ENCODE measurements around the gene PDPK1. TPM values are rescaled to one million over a fixed set of nuclear protein-coding genes. Genes with fewer than 3 reads are reported as not detected.

PDPK1 gene
- total and polyA plus RNA-seq, 12 donors, result 23.9 to 69.7 (median 41.0) TPM

DNA sequence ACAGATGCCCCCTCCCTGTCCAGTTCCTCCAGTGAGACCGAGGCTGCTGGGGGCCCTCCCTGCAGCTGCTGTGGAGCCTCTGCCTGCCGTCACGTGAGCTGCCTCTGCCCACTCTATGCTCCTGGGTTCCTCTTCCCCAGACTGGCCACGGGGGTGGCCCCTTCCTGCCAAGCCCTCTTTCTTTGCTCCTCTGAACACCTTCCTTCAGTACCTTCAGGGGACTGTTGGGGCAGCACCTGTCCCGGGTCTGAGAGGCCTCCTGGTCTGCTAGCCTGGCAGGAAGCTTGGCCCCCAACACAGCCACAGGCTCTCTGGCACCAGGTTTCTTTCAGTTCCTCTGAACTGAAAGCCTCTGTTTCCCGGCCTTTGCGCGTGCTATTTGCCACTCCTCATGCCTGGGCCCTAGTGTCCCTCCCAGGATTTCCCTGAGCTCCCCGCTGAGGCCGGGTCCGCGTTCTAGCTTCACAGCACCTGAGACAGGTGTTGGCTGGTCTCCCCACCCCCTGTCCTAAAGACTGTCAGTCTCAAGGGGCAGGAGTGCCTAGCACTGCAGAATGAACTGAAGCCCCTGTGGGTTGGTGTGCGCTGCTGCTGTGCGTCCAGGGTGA is 30.7 kb upstream of the PDPK1 start:
- WGBS, 4 donors, result 66 to 84% (median 74%) methylated on average over 12 to 14 of the region's 14 CpGs
- DNase-seq, result peak in 1 of 7 donors; percentile 45
- peak overlapping the region in 3 of 5 donors; percentile 52 to 82 (median 71) for H3K27ac ChIP-seq
- peaks cover 0 to 19% of the 10 kb centered on the region in 2 donors for H3K4me1 ChIP-seq (replicated peaks in 1 of 2)
- no peak overlapping the region for H3K4me3 ChIP-seq
- H3K9me3 ChIP-seq (replicated peaks in 1 of 3), result no peaks in the 10 kb centered on the region
- H3K36me3 ChIP-seq (replicated peaks in 1 of 2), result no peaks in the 10 kb centered on the region
- no peaks in the 10 kb centered on the region for H3K27me3 ChIP-seq
- TF ChIP-seq CTCF (IDR thresholded peaks at IDR 0.05), result no peak
- intact Hi-C loops (cut with DNase I), result loop anchor here in 1 of 2 donors (10.0 kb wide), 1 partner anchor 82 kb away; the partner anchor contains the start of gene CCNF

- no peak for TF ChIP-seq CTCF (IDR thresholded peaks at IDR 0.05)
- no peak for TF ChIP-seq POLR2A (IDR thresholded peaks at IDR 0.05)
- H3K4me1 ChIP-seq (replicated peaks in 1 of 2), result peaks cover 0 to 16% of the 10 kb centered on the region in 2 donors
- intact Hi-C loops (cut with DNase I), result loop anchor here in 1 of 2 donors (10.0 kb wide), 1 partner anchor 83 kb away; the partner anchor contains the start of gene CCNF
- H3K9me3 ChIP-seq (replicated peaks in 1 of 3), result no peaks in the 10 kb centered on the region
- peak overlapping the region in 3 of 5 donors; percentile 52 to 82 (median 71) for H3K27ac ChIP-seq
- no peaks in the 10 kb centered on the region for H3K36me3 ChIP-seq (replicated peaks in 1 of 2)
- H3K27me3 ChIP-seq, result no peaks in the 10 kb centered on the region
- peak in 3 of 7 donors; percentile 47 to 75 (median 62) for DNase-seq
- H3K4me3 ChIP-seq, result no peak overlapping the region
- WGBS, 4 donors, result 81 to 89% (median 83%) methylated on average over 3 to 11 of the region's 11 CpGs
Measured at GRCh38 chr16:2507665-2508064, 30.2 kb upstream of the PDPK1 start.

GRCh38 chr16:2508722-2509400 is 29.0 kb upstream of the PDPK1 start:
- intact Hi-C loops (cut with DNase I), result loop anchor here in 1 of 2 donors (10.0 kb wide), 1 partner anchor 84 kb away; the partner anchor contains the start of gene CCNF
- H3K36me3 ChIP-seq (replicated peaks in 1 of 2), result no peaks in the 10 kb centered on the region
- H3K9me3 ChIP-seq (replicated peaks in 1 of 3), result no peaks in the 10 kb centered on the region
- 90% methylated on average over 14 to 18 of the region's 18 CpGs for WGBS, 4 donors
- no peak overlapping the region for H3K4me3 ChIP-seq
- TF ChIP-seq CTCF (IDR thresholded peaks at IDR 0.05) (no peak), POLR2A (IDR thresholded peaks at IDR 0.05) (no peak)
- H3K4me1 ChIP-seq (replicated peaks in 1 of 2), result peaks cover 0 to 16% of the 10 kb centered on the region in 2 donors
- H3K27ac ChIP-seq, result no peak overlapping the region
- no peak for DNase-seq
- no peaks in the 10 kb centered on the region for H3K27me3 ChIP-seq

- Histone ChIP-seq H3K4me3 (no peak overlapping the region), H3K9me3 (replicated peaks in 1 of 3) (no peaks in the 10 kb centered on the region), H3K27me3 (no peaks in the 10 kb centered on the region), H3K4me1 (replicated peaks in 1 of 2) (peaks cover 14 to 32% of the 10 kb centered on the region in 2 donors), H3K27ac (no peak overlapping the region), H3K36me3 (replicated peaks in 1 of 2) (no peaks in the 10 kb centered on the region)
- no peak for TF ChIP-seq CTCF (IDR thresholded peaks at IDR 0.05)
- TF ChIP-seq POLR2A (IDR thresholded peaks at IDR 0.05), result no peak
- 47 to 60% (median 57%) methylated on average over 19 to 24 of the region's 24 CpGs for WGBS, 4 donors
- DNase-seq, result peak in 6 of 7 donors; percentile 38 to 93 (median 76)
- intact Hi-C loops (cut with DNase I), result no loop called here
Measured at GRCh38 chr16:2511128-2511800, 26.6 kb upstream of the PDPK1 start.
